ENCODE results near the gene GNG14.

The GNG14 gene

GRCh38 chr19:12657966-12658365 is 29.8 kb upstream of the GNG14 start:
- no peak overlapping the region for H3K4me3 Mint-ChIP-seq

GRCh38 chr19:12660980-12661379 is 26.8 kb upstream of the GNG14 start:
- no peak overlapping the region for H3K27ac Mint-ChIP-seq
- no peak overlapping the region for H3K4me3 Mint-ChIP-seq
- H3K4me1 Mint-ChIP-seq (ENCODE audit: low read depth), result peaks cover 11% of the 10 kb centered on the region
- peaks cover 36% of the 10 kb centered on the region for H3K36me3 Mint-ChIP-seq (ENCODE audit: low read depth)
- no peaks in the 10 kb centered on the region for H3K27me3 Mint-ChIP-seq (ENCODE audit: low read depth)
- no peaks in the 10 kb centered on the region for H3K9me3 Mint-ChIP-seq

More at GRCh38 chr19:12657966-12658365, 29.8 kb upstream of the GNG14 start:
- Mint-ChIP-seq H3K4me1 (ENCODE audit: low read depth) (peaks cover 4% of the 10 kb centered on the region), H3K36me3 (ENCODE audit: low read depth) (peaks cover 43% of the 10 kb centered on the region), H3K27me3 (ENCODE audit: low read depth) (no peaks in the 10 kb centered on the region), H3K9me3 (no peaks in the 10 kb centered on the region), H3K27ac (no peak overlapping the region)

DNA sequence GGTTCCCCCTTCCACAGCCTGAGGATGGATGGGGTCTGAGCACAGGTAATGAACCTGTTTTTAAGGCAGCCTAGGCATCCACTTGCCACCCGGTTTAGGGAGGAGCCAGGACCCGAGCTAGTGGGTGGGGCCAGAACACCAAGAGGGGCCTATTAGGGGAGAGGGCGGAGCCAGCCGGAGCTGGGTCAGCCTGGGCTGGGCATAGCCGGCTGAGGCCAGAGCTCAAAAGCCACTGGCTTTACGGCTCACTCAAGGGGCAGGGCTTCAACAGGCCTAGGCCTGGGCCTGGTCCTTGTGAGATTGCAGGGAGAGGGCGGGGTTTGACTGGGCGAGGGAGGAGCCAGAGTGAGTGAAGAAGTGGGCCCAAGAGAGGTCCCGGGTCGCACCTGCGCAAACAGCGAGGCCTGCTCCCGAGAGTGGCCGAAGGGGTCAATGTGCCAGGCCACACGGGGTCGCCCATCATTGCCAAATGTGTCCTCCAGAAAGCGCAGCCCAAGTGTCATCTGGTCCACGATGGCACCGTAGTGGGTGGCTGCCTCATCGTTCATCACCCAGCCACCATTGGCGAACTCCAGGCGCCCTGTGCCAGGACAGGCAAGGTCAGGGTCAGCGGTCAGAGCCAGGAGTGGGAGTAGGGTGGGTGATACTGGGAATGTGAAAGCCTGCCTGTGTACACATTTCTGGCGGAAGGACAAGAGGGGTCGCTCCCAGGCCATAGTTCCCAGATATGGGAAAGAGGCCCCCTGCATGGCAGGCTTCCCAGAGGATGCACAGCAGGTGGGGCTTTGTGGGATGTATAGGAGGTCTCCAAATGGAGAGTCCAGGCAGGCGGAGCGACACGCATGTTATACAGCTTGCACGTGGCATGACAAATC is 23.2 kb upstream of the GNG14 start:
- H3K27me3 Mint-ChIP-seq (ENCODE audit: low read depth), result no peaks in the 10 kb centered on the region
- peaks cover 29% of the 10 kb centered on the region for H3K4me1 Mint-ChIP-seq (ENCODE audit: low read depth)
- H3K9me3 Mint-ChIP-seq, result no peaks in the 10 kb centered on the region
- H3K4me3 Mint-ChIP-seq, result peak overlapping the region; percentile 92
- H3K27ac Mint-ChIP-seq, result peak overlapping the region; percentile 88
- H3K36me3 Mint-ChIP-seq (ENCODE audit: low read depth), result peaks cover 29% of the 10 kb centered on the region

- Mint-ChIP-seq H3K4me1 (ENCODE audit: low read depth) (peaks cover 29% of the 10 kb centered on the region), H3K36me3 (ENCODE audit: low read depth) (peaks cover 26% of the 10 kb centered on the region), H3K27me3 (ENCODE audit: low read depth) (no peaks in the 10 kb centered on the region), H3K9me3 (no peaks in the 10 kb centered on the region), H3K4me3 (peak overlapping the region; percentile 92), H3K27ac (peak overlapping the region; percentile 88)
These were observed 22.6 kb upstream of the GNG14 start for GRCh38 chr19:12665281-12665573.

GRCh38 chr19:12665671-12666264 is 22.0 kb upstream of the GNG14 start:
- peak overlapping the region; percentile 88 for H3K27ac Mint-ChIP-seq
- H3K27me3 Mint-ChIP-seq (ENCODE audit: low read depth), result no peaks in the 10 kb centered on the region
- H3K9me3 Mint-ChIP-seq, result no peaks in the 10 kb centered on the region
- peaks cover 27% of the 10 kb centered on the region for H3K4me1 Mint-ChIP-seq (ENCODE audit: low read depth)
- H3K36me3 Mint-ChIP-seq (ENCODE audit: low read depth), result peaks cover 23% of the 10 kb centered on the region
- peak overlapping the region; percentile 92 for H3K4me3 Mint-ChIP-seq

GRCh38 chr19:12666265-12667048 is 21.3 kb upstream of the GNG14 start, which contains the start of the genes MAN2B1 and WDR83:
Gene MAN2B1 (minus strand): TSS chr19:12666742. CDS start chr19:12666701, 41 bp downstream.
Gene WDR83 (plus strand): TSS chr19:12666807. CDS start chr19:12669791, 2,984 bp downstream.
- Mint-ChIP-seq H3K27me3 (ENCODE audit: low read depth) (no peaks in the 10 kb centered on the region), H3K9me3 (no peaks in the 10 kb centered on the region), H3K36me3 (ENCODE audit: low read depth) (peaks cover 18% of the 10 kb centered on the region), H3K4me1 (ENCODE audit: low read depth) (peaks cover 27% of the 10 kb centered on the region), H3K4me3 (peak within 1 kb of the TSS; percentile 92), H3K27ac (peak within 1 kb of the TSS; percentile 88)

DNA sequence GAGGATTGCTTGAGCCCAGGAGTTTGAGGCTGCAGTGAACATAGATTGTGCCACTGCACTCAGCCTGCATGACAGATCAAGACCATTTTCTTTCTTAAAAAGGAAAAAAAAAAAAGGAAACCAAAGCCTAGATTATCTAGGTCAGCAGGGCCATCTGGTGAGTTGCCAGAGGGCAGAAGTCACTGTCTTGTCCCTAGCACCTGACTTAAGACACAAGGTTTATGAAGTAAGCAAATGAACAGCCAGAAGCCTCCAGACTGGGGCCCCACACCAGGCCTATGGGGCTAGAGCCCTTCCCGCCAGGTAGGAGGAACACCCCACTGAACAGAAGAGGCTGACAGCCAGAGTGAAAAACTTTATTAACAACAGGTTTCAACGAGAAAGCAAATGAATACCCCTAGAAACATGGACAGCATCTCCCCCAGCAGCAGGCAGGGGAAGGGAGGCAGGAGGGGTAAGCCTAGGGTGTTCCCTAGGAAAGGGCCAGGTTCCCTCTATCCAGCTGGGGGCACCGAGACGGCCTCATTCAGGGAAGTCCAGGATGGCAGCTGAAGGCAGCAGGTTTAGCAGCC is 20.0 kb upstream of the GNG14 start:
- Mint-ChIP-seq H3K27ac (peak overlapping the region; percentile 26), H3K36me3 (ENCODE audit: low read depth) (peaks cover 25% of the 10 kb centered on the region), H3K27me3 (ENCODE audit: low read depth) (no peaks in the 10 kb centered on the region), H3K4me3 (peak overlapping the region; percentile 99), H3K4me1 (ENCODE audit: low read depth) (peaks cover 31% of the 10 kb centered on the region), H3K9me3 (no peaks in the 10 kb centered on the region)

DNA sequence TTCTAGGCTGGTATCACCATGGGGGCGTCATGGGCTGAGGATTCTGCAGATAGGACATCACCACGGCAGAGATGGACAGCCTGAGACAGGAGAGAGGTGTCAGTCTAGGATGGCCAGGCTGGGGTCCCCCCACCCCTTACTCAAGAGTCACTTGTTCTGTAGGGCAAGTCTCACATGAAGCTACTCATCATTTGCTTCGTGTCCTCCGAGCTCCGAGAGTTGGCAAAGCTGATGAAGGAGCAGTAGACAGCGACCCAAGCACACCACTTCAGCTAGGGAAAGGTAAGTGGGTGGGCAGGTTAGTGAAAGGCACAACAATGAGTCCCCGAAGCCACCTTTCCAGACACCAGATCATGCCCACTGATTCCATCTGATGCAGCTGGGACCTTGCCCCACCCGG is 19.5 kb upstream of the GNG14 start:
- no peaks in the 10 kb centered on the region for H3K9me3 Mint-ChIP-seq
- H3K36me3 Mint-ChIP-seq (ENCODE audit: low read depth), result peaks cover 20% of the 10 kb centered on the region
- peaks cover 31% of the 10 kb centered on the region for H3K4me1 Mint-ChIP-seq (ENCODE audit: low read depth)
- H3K4me3 Mint-ChIP-seq, result peak overlapping the region; percentile 99
- no peaks in the 10 kb centered on the region for H3K27me3 Mint-ChIP-seq (ENCODE audit: low read depth)
- H3K27ac Mint-ChIP-seq, result peak overlapping the region; percentile 100

DNA sequence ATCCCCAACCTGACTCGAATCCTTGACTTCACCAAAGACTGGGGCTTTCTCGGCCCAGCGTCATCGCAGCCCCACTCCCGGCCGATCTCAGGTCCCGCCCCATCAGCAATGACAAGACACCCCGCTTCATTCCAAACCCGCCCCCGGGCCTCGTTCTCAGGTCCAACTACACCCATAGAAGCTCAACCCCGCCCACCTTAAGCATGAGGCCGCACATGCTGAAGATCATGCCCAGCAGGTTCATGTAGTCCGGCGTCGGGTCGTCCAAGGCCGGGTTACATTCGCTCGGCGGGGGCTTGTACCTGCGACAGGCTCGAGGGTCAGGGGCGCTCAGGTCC is 18.9 kb upstream of the GNG14 start:
- H3K4me3 Mint-ChIP-seq, result peak overlapping the region; percentile 99
- no peaks in the 10 kb centered on the region for H3K27me3 Mint-ChIP-seq (ENCODE audit: low read depth)
- H3K4me1 Mint-ChIP-seq (ENCODE audit: low read depth), result peaks cover 31% of the 10 kb centered on the region
- peaks cover 18% of the 10 kb centered on the region for H3K36me3 Mint-ChIP-seq (ENCODE audit: low read depth)
- H3K9me3 Mint-ChIP-seq, result no peaks in the 10 kb centered on the region
- peak overlapping the region; percentile 100 for H3K27ac Mint-ChIP-seq

DNA sequence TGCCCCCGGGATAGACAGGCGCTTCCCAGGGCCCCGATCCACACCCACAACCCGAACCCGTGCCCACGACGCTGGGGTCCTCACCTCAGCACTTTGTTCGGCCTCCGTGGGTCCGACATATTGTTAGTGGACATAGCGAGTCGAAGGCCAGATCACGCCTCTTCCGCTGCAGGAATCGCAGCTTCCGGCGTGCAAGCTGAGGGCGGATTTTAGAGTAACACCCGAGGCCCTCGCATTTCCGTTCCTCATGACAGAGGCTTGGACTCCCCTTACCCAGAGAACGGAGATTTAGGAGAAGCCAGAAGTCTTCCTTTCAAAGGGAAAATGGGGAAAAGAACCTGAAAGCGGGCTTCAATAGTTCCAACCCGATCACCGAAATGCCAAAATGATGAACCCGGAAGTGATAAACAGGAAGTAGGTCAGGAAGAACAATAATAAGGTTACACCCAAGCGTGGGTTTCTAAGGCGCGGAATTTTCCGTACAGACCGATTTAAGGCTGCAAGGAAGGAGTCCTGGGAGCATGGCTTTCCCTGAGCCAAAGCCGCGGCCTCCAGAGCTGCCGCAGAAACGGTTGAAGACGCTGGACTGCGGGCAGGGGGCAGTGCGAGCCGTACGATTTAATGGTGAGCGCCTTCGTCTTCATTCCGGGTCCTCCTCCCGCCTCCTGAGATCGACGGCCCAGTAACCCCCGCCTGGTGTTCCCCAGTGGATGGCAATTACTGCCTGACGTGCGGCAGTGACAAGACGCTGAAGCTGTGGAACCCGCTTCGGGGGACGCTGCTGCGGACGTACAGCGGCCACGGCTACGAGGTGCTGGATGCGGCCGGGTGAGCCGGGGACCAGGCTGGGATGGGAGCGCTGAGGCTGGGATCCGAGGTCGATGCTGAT is 18.3 kb upstream of the GNG14 start:
- no peaks in the 10 kb centered on the region for H3K27me3 Mint-ChIP-seq (ENCODE audit: low read depth)
- peak overlapping the region; percentile 100 for H3K27ac Mint-ChIP-seq
- H3K36me3 Mint-ChIP-seq (ENCODE audit: low read depth), result peaks cover 22% of the 10 kb centered on the region
- H3K9me3 Mint-ChIP-seq, result no peaks in the 10 kb centered on the region
- H3K4me3 Mint-ChIP-seq, result peak overlapping the region; percentile 99
- H3K4me1 Mint-ChIP-seq (ENCODE audit: low read depth), result peaks cover 31% of the 10 kb centered on the region

DNA sequence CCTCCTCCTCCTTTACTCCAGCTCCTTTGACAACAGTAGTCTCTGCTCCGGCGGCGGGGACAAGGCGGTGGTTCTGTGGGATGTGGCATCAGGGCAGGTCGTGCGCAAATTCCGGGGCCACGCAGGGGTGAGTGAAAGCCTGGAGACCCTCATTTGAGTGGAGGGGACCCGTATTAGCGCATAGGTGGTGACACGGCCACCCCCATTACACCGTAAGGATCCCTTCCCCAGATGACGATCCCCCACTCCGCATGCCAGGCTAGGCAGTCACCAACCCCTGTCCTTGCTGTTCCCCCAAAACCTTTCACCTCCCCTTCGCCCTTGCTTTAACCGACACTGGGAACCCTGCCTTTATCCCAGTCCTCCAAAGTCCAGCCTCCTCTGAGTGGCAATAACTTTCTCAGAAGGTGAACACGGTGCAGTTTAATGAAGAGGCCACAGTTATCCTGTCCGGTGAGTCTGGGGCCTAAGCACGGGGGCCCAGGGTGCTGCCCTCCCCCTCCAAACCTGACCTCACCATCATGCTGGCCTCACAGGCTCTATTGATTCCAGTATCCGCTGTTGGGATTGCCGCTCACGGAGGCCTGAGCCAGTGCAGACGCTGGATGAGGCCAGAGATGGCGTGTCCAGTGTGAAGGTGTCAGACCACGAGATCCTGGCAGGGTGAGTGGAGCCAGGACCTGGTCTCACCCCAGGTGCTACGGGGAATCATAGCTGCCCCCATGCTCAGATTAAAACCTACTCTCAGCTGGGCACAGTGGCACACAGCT is 17.5 kb upstream of the GNG14 start:
- Mint-ChIP-seq H3K27me3 (ENCODE audit: low read depth) (no peaks in the 10 kb centered on the region), H3K4me1 (ENCODE audit: low read depth) (peaks cover 27% of the 10 kb centered on the region), H3K27ac (peak overlapping the region; percentile 100), H3K4me3 (peak overlapping the region; percentile 99), H3K9me3 (no peaks in the 10 kb centered on the region), H3K36me3 (ENCODE audit: low read depth) (peaks cover 19% of the 10 kb centered on the region)

DNA sequence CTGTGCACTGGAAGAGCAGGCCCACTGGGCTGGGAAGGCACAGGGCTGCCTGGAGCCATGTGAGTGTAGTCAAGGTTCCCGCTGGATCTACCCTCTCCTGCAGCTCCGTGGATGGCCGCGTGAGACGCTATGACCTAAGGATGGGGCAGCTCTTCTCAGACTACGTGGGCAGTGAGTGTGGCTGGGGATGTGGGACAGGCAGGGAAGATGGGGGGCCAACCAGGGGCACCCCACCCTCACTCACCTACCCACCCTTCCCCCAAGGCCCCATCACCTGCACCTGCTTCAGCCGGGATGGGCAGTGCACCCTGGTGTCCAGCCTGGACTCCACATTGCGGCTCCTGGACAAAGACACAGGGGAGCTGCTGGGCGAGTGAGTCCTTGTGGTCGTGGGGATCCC is 15.1 kb upstream of the GNG14 start:
- Mint-ChIP-seq H3K27ac (no peak overlapping the region), H3K4me1 (ENCODE audit: low read depth) (peaks cover 26% of the 10 kb centered on the region), H3K9me3 (no peaks in the 10 kb centered on the region), H3K4me3 (no peak overlapping the region), H3K27me3 (ENCODE audit: low read depth) (no peaks in the 10 kb centered on the region), H3K36me3 (ENCODE audit: low read depth) (peaks cover 28% of the 10 kb centered on the region)

DNA sequence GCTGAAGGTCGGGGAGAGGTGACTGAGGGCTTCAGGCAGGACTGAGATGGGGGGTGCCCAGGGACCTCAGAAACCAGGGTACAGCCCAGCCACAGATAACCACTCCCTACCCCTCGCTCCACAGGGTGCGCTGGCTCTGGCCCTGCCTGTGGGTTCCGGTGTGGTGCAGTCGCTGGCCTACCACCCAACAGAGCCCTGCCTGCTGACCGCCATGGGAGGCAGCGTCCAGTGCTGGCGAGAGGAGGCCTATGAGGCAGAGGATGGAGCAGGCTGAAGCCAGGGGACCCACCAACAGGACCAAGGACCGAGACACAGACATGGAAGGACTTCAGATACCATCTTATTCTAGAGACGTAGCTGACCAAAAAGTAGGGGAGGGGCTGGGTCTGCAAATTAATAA is 12.4 kb upstream of the GNG14 start:
- Mint-ChIP-seq H3K27ac (no peak overlapping the region), H3K27me3 (ENCODE audit: low read depth) (no peaks in the 10 kb centered on the region), H3K36me3 (ENCODE audit: low read depth) (peaks cover 34% of the 10 kb centered on the region), H3K4me1 (ENCODE audit: low read depth) (peaks cover 13% of the 10 kb centered on the region), H3K9me3 (no peaks in the 10 kb centered on the region), H3K4me3 (no peak overlapping the region)

All from T-helper 1 cell treated with Interleukin-12 subunit alpha and Interleukin-12 subunit beta and Interleukin-4 antibody, amounts not matched to agents 30 μg/mL and 1 μg/mL, for 36 hours (primary cell).